HUES48 (cell line): Measurements from ENCODE around the gene NLRP5.
"Not testable (repeated sequence)": the region's sequence is repeated elsewhere in the genome, so short reads cannot be mapped to it uniquely, and the experiment has no call there.

Experiments
- H3K27ac ChIP-seq: one replicate; pipeline ENCODE4 v1.7.0; 2013; ENCODE audit warnings: low read depth, low read length, inconsistent platforms
- H3K27me3 ChIP-seq: 2 replicates; pipeline ENCODE4 v1.6.1; 2013; ENCODE audit warnings: mild to moderate bottlenecking, low read length; ENCODE audit not compliant: control insufficient read depth, insufficient read depth
- H3K36me3 ChIP-seq: 2 replicates; pipeline ENCODE4 v1.6.1; 2013; ENCODE audit warnings: low read length; ENCODE audit not compliant: control insufficient read depth, insufficient read depth
- H3K4me1 ChIP-seq: 2 replicates; pipeline ENCODE4 v1.6.1; 2013; ENCODE audit warnings: mild to moderate bottlenecking, low read length; ENCODE audit not compliant: control insufficient read depth, insufficient read depth
- H3K4me3 ChIP-seq: 2 replicates; pipeline ENCODE4 v1.5.1; 2013; ENCODE audit warnings: mild to moderate bottlenecking, low read depth, low read length
- H3K9ac ChIP-seq: 2 replicates; pipeline ENCODE4 v1.6.1; 2013; ENCODE audit warnings: mild to moderate bottlenecking, low read depth, low read length, moderate library complexity
- H3K9me3 ChIP-seq: 2 replicates; pipeline ENCODE4 v1.6.1; 2013; ENCODE audit warnings: low read length; ENCODE audit not compliant: control insufficient read depth, insufficient read depth

The NLRP5 gene

DNA sequence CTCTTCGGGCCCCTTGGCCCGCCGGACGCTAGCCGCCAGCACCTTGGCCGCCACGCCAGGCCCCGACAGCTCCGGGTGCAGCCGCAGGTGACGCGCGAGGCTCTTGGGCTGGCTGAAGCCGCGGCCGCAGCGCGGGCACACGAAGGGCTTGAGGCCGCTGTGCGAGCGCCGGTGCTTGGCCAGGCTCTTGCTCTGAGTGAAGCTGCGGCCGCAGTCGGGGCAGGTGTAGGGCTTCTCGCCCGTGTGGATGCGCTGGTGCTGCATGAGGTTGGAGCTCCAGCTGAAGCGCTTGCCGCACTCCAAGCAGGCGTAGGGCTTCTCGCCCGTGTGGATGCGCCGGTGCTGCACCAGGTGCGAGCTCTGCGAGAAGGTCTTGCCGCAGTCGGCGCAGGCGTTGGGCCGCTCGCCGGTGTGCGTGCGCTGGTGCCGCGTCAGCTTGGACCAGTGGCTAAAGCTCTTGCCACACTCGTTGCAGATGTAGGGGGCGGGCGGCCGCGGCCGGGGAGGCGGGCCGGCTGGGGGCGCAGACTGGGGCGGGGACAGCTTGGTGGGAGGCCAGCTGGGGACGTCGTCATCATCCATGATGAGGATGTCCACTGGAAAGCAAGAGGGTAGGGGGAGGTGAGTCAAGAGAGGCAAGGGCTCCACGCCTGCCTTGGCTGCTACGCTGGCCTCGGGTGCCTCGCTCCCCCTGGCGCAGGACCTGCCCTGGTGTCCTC lies 102.1 kb downstream of the NLRP5 start:
- Histone ChIP-seq H3K9me3 (no peaks in the 10 kb centered on the region), H3K27ac (no peak overlapping the region), H3K4me3 (no peak overlapping the region), H3K9ac (no peak overlapping the region), H3K4me1 (0 out of 2 replicates have a peak, but pooled peaks cover 8% of the 10 kb centered on the region), H3K27me3 (no peaks in the 10 kb centered on the region), H3K36me3 (peaks cover 20% of the 10 kb centered on the region; the same call in 1 of the 2 replicates)

DNA sequence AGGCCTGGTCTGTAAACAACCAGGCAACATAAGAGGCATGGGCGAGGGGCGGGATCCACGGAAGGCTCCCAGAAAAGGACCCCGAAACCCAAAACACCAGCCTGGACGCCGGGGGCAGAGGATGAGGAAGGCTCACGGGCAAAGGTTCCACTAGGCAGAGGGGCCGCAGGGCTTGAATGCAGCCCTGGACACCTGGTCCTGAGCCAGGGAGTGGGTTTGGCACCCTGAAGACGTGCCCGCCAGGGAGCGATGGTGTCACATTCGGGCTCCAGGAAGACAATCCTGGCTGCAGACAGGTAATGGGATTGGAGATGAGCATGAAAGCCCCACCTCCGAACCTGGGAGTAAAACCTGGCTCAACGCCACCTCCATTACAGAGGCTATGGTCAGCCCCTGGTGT lies 102.8 kb downstream of the NLRP5 start:
- Histone ChIP-seq H3K9ac (no peak overlapping the region), H3K27ac (no peak overlapping the region), H3K36me3 (peaks cover 23% of the 10 kb centered on the region; the same call in 1 of the 2 replicates), H3K9me3 (no peaks in the 10 kb centered on the region), H3K4me1 (0 out of 2 replicates have a peak, but pooled peaks cover 8% of the 10 kb centered on the region), H3K27me3 (no peaks in the 10 kb centered on the region), H3K4me3 (no peak overlapping the region)

- no peak overlapping the region for H3K27ac ChIP-seq
- peaks cover 27% of the 10 kb centered on the region; the same call in 1 of the 2 replicates for H3K36me3 ChIP-seq
- H3K27me3 ChIP-seq: no peaks in the 10 kb centered on the region
- no peak overlapping the region for H3K9ac ChIP-seq
- 0 out of 2 replicates have a peak, but pooled peaks cover 4% of the 10 kb centered on the region for H3K4me1 ChIP-seq
- H3K4me3 ChIP-seq: no peak overlapping the region
- no peaks in the 10 kb centered on the region for H3K9me3 ChIP-seq
These were observed 104.5 kb downstream of the NLRP5 start for GRCh38 chr19:56091066-56091490.

DNA sequence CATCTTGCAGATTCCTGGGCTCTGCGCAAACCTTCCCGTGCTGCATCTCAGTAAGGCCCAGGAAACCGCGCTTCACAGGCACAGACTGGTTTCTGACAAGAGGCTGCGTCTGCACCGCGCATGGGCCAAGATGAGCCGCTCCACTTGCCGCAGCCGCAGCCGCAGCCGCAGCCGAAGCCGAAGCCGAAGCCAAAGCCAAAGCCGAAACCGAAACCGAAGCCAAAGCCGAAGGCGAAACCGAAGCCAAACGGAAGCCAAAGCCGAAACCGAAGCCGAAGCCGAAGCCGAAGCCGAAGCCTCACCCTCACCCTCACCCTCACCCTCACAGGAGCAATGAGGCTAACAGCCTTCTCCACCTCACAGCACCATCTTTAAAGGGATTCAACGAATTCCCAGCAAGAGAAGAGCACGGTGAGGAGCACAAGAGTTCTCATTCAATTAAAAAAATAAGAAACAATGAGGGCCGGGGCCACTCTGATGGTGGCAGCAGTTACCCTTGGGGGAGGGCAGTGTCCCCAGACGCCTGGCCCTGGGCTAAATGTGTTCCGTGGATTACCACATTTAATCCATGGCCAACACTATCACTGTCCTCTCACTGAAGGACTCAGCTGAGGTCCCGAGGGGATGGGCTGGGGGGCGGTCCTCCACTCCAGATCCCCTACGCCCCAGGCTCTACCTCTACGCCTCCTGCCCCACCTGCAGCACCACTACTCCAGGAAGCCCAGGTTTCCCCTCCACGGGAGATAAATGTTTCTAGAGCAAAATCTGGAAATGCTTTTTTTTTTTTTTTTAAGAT lies 105.4 kb downstream of the NLRP5 start:
- Histone ChIP-seq H3K9me3 (no peaks in the 10 kb centered on the region), H3K27me3 (no peaks in the 10 kb centered on the region), H3K27ac (no peak overlapping the region), H3K36me3 (peaks cover 28% of the 10 kb centered on the region; the same call in 1 of the 2 replicates), H3K9ac (no peak overlapping the region), H3K4me3 (no peak overlapping the region), H3K4me1 (0 out of 2 replicates have a peak, but pooled peaks cover 4% of the 10 kb centered on the region)

GRCh38 chr19:56092685-56093631 lies 106.4 kb downstream of the NLRP5 start:
- H3K9ac ChIP-seq: no peak overlapping the region
- H3K27me3 ChIP-seq: no peaks in the 10 kb centered on the region
- H3K9me3 ChIP-seq: no peaks in the 10 kb centered on the region
- no peak overlapping the region for H3K4me3 ChIP-seq
- 0 out of 2 replicates have a peak, but pooled peaks cover 4% of the 10 kb centered on the region for H3K4me1 ChIP-seq
- H3K36me3 ChIP-seq: peaks cover 33% of the 10 kb centered on the region; the same call in 1 of the 2 replicates
- H3K27ac ChIP-seq: no peak overlapping the region

DNA sequence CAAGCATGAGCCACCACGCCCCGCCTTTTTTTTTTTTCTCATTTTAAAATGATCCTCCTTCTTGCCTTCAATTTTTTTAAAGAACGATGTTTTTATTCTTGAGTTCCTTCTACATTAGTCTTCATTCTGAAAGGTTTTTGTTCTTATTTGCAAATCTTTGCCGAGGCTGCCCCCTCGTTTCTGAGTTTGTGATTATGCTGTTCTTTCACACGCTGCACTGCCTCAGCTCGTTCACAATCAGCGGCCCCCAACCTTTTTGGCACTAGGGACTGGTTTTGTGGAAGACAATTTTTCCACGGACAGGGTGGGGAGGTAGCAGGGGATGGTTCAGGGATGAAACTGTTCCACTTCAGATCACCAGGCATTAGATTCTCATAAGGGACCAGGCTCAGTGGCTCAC lies 107.9 kb downstream of the NLRP5 start:
- Histone ChIP-seq H3K4me3 (no peak overlapping the region), H3K9ac (no peak overlapping the region), H3K27me3 (no peaks in the 10 kb centered on the region), H3K4me1 (0 out of 2 replicates have a peak, but pooled peaks cover 4% of the 10 kb centered on the region), H3K27ac (no peak overlapping the region), H3K9me3 (no peaks in the 10 kb centered on the region), H3K36me3 (peaks cover 41% of the 10 kb centered on the region)

- H3K27me3 ChIP-seq: no peaks in the 10 kb centered on the region
- 0 out of 2 replicates have a peak, but pooled peaks cover 4% of the 10 kb centered on the region for H3K4me1 ChIP-seq
- H3K36me3 ChIP-seq: peaks cover 55% of the 10 kb centered on the region
- no peak overlapping the region for H3K4me3 ChIP-seq
- H3K9ac ChIP-seq: no peak overlapping the region
- no peaks in the 10 kb centered on the region for H3K9me3 ChIP-seq
- H3K27ac ChIP-seq: no peak overlapping the region
These were observed 110.1 kb downstream of the NLRP5 start for GRCh38 chr19:56096665-56097064.

GRCh38 chr19:56097306-56097705 lies 110.7 kb downstream of the NLRP5 start:
- no peaks in the 10 kb centered on the region for H3K4me1 ChIP-seq
- no peaks in the 10 kb centered on the region for H3K27me3 ChIP-seq
- peaks cover 61% of the 10 kb centered on the region for H3K36me3 ChIP-seq
- no peak overlapping the region for H3K4me3 ChIP-seq
- H3K9ac ChIP-seq: no peak overlapping the region
- H3K27ac ChIP-seq: no peak overlapping the region
- H3K9me3 ChIP-seq: no peaks in the 10 kb centered on the region

DNA sequence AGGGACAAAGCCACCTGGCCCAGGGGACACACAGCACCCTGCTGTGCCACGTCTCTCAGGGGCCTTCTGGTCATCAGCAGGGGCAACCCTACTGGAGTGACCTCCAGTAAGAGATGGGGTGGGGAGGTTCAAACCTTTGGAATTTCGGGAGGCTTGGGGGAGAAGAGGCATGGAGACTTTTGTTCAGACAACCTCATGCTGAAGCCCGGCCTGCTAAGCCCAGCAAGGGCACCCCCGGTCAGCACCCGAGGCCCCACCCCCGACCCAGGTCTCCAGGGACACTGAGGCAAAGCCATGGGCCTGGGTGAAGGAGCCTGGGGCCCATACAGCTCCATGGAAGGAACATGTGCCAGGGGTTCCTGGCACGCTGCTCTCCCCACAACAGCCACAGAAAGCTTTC lies 111.2 kb downstream of the NLRP5 start:
- no peak overlapping the region for H3K9ac ChIP-seq
- H3K27me3 ChIP-seq: no peaks in the 10 kb centered on the region

DNA sequence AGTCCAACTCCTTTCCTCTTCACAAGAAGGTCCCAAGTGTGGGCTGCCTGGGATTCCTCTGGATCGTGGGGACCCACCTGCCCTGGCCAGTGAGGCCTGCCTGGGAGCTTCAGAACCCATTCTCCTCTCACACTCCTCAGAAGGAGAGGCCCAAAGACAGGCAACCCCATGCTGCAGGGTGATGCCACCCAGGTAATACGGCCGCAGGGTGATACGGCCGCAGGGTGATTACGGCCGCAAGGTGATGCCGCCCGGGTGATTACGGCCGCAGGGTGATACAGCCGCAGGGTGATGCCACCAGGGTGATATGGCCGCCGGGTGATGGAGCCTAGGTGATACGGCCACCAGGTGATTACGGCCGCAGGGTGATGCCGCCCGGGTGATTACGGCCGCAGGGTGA lies 111.7 kb downstream of the NLRP5 start:
- not testable (repeated sequence) for H3K27me3 ChIP-seq, H3K9me3 ChIP-seq, H3K9ac ChIP-seq, H3K4me3 ChIP-seq, H3K27ac ChIP-seq, H3K4me1 ChIP-seq
- peaks cover 66% of the 10 kb centered on the region for H3K36me3 ChIP-seq

More for the DNA sequence above, 111.2 kb downstream of the NLRP5 start:
- no peaks in the 10 kb centered on the region for H3K4me1 ChIP-seq
- H3K36me3 ChIP-seq: peaks cover 62% of the 10 kb centered on the region
- no peak overlapping the region for H3K4me3 ChIP-seq
- no peak overlapping the region for H3K27ac ChIP-seq
- H3K9me3 ChIP-seq: no peaks in the 10 kb centered on the region
